Keratinocyte (primary cell): ENCODE results near the gene ADAM15.

Source experiments
- CTCF ChIP-seq, 3 experiments: IDR thresholded peaks in 1 of 3; conservative IDR thresholded peaks in 1 of 3; optimal IDR thresholded peaks in 1 of 3; 2 replicates in 2 of 3; 3 replicates in 1 of 3; pipeline versions ENCODE3 to v1.5.1; 2011; ENCODE audit warnings: low read length in 3 of 3, mild to moderate bottlenecking in 3 of 3, moderate library complexity in 2 of 3, control low read depth in 1 of 3, inconsistent platforms in 1 of 3; ENCODE audit not compliant: insufficient read depth in 2 of 3; ENCODE audit errors: extremely low read depth in 1 of 3
- EZH2 ChIP-seq: IDR thresholded peaks from one replicate; pipeline ENCODE4 v1.6.1; 2012; ENCODE audit warnings: inconsistent platforms, mild to moderate bottlenecking, low read length, moderate library complexity

GRCh38 chr1:155066777-155067176 is 15.7 kb downstream of the ADAM15 start:
- TF ChIP-seq CTCF (optimal IDR thresholded peaks at IDR 0.05 in 1 of 3, IDR thresholded peaks at IDR 0.05 in 1 of 3, conservative IDR thresholded peaks at IDR 0.05 in 1 of 3; ENCODE audit: extremely low read depth in 1 of 3, insufficient read depth in 2 of 3, low read length in 3 of 3), result no peak
- no peak for TF ChIP-seq EZH2
